ENCODE measurements around the gene LRMDA. TPM values are rescaled to one million over a fixed set of nuclear protein-coding genes. Genes with fewer than 3 reads are reported as not detected.

LRMDA gene
- total RNA-seq, 4 donors from 2014 or later = 0.76 to 6.4 (median 1.3) TPM

- DNase-seq (ENCODE audit: low spot score in 2 of 2) = no peak
- intact Hi-C loops (cut with DNase I; ENCODE audit: low total_unique reads) = no loop called here
- TF ChIP-seq CTCF (IDR thresholded peaks at IDR 0.05) (no peak), POLR2A (IDR thresholded peaks at IDR 0.05) (no peak)
- H3K4me3 ChIP-seq (ENCODE audit: low read depth, poor library complexity, severe bottlenecking) = no peak overlapping the region
- 88 to 90% methylated on average over 2 of the region's 2 CpGs for WGBS, 2 donors
Measured at GRCh38 chr10:75435291-75435690, 3.9 kb downstream of the LRMDA start.

GRCh38 chr10:75436896-75437295 is 5.5 kb downstream of the LRMDA start:
- DNase-seq (ENCODE audit: low spot score in 2 of 2) = no peak
- H3K4me3 ChIP-seq (ENCODE audit: low read depth, poor library complexity, severe bottlenecking) = no peak overlapping the region
- intact Hi-C loops (cut with DNase I; ENCODE audit: low total_unique reads) = no loop called here
- TF ChIP-seq CTCF (IDR thresholded peaks at IDR 0.05) = no peak
- no peak for TF ChIP-seq POLR2A (IDR thresholded peaks at IDR 0.05)

GRCh38 chr10:75437693-75438092 is 6.3 kb downstream of the LRMDA start:
- TF ChIP-seq CTCF (IDR thresholded peaks at IDR 0.05) = no peak
- TF ChIP-seq POLR2A (IDR thresholded peaks at IDR 0.05) = no peak
- no peak overlapping the region for H3K4me3 ChIP-seq (ENCODE audit: low read depth, poor library complexity, severe bottlenecking)
- DNase-seq (ENCODE audit: low spot score in 2 of 2) = peak in 1 of 2 donors; percentile 26
- intact Hi-C loops (cut with DNase I; ENCODE audit: low total_unique reads) = no loop called here
- WGBS, 2 donors = 91 to 98% methylated on average over 3 of the region's 3 CpGs

- H3K4me3 ChIP-seq (ENCODE audit: low read depth, poor library complexity, severe bottlenecking) = no peak overlapping the region
- TF ChIP-seq CTCF (IDR thresholded peaks at IDR 0.05) (no peak), POLR2A (IDR thresholded peaks at IDR 0.05) (no peak)
- WGBS, 2 donors = 91 to 98% methylated on average over 3 of the region's 3 CpGs
- DNase-seq (ENCODE audit: low spot score in 2 of 2) = peak in 1 of 2 donors; percentile 36
- intact Hi-C loops (cut with DNase I; ENCODE audit: low total_unique reads) = no loop called here
Measured at GRCh38 chr10:75438275-75438674, 6.9 kb downstream of the LRMDA start.

GRCh38 chr10:75439811-75440210 is 8.4 kb downstream of the LRMDA start:
- TF ChIP-seq POLR2A (IDR thresholded peaks at IDR 0.05) (no peak), CTCF (IDR thresholded peaks at IDR 0.05) (no peak)
- H3K4me3 ChIP-seq (ENCODE audit: low read depth, poor library complexity, severe bottlenecking) = no peak overlapping the region
- DNase-seq (ENCODE audit: low spot score in 2 of 2) = peak in 1 of 2 donors; percentile 34
- intact Hi-C loops (cut with DNase I; ENCODE audit: low total_unique reads) = no loop called here
- WGBS, 2 donors = 83 to 89% methylated on average over 4 of the region's 4 CpGs

- intact Hi-C loops (cut with DNase I; ENCODE audit: low total_unique reads) = no loop called here
- TF ChIP-seq CTCF (IDR thresholded peaks at IDR 0.05) (no peak), POLR2A (IDR thresholded peaks at IDR 0.05) (no peak)
- DNase-seq (ENCODE audit: low spot score in 2 of 2) = peak in 1 of 2 donors; percentile 10
- 93 to 95% methylated on average over 4 of the region's 4 CpGs for WGBS, 2 donors
- H3K4me3 ChIP-seq (ENCODE audit: low read depth, poor library complexity, severe bottlenecking) = no peak overlapping the region
Measured at GRCh38 chr10:75440271-75440793, 8.9 kb downstream of the LRMDA start.
